DOHH2 (cell line): ENCODE data around the gene SNTB2.
"Not testable (repeated sequence)": the region's sequence is repeated elsewhere in the genome, so short reads cannot be mapped to it uniquely, and the experiment has no call there.

Source experiments
- H3F3A ChIP-seq: fragments of 200-600 bp; sonication (generic), shearing (Covaris generic); 2 replicates; pipeline ENCODE4 v1.6.0; 2016; ENCODE audit warnings: antibody characterized with exemption, mild to moderate bottlenecking; ENCODE audit not compliant: control insufficient read depth, insufficient read depth
- H3K27ac ChIP-seq: fragments of 200-600 bp; sonication (generic); 2 replicates; pipeline ENCODE4 v1.5.1; 2014; ENCODE audit warnings: low read depth, mild to moderate bottlenecking, low read length, moderate library complexity
- H3K27me3 ChIP-seq: fragments of 200-600 bp; sonication (generic); 2 replicates; pipeline ENCODE4 v1.6.1; 2014; ENCODE audit warnings: mild to moderate bottlenecking, low read length, mixed read lengths; ENCODE audit not compliant: control insufficient read depth
- H3K36me3 ChIP-seq: fragments of 200-600 bp; sonication (generic); 2 replicates; pipeline ENCODE4 v1.6.1; 2014; ENCODE audit warnings: mild to moderate bottlenecking, low read length, moderate library complexity, mixed read lengths; ENCODE audit not compliant: control insufficient read depth
- H3K4me1 ChIP-seq: fragments of 200-600 bp; sonication (generic); 2 replicates; pipeline ENCODE4 v1.6.1; 2014; ENCODE audit warnings: mild to moderate bottlenecking, low read length, mixed read lengths; ENCODE audit not compliant: control insufficient read depth
- H3K4me2 ChIP-seq: fragments of 200-600 bp; sonication (generic); 2 replicates; pipeline ENCODE4 v1.6.0; 2014; ENCODE audit warnings: mild to moderate bottlenecking, low read length, moderate library complexity
- H3K4me3 ChIP-seq: fragments of 200-600 bp; sonication (generic); 2 replicates; pipeline ENCODE4 v1.5.1; 2014; ENCODE audit warnings: mild to moderate bottlenecking, low read length, mixed read lengths
- H3K79me2 ChIP-seq: fragments of 200-600 bp; sonication (generic); 2 replicates; pipeline ENCODE4 v1.6.1; 2014; ENCODE audit warnings: mild to moderate bottlenecking, low read length, mixed read lengths; ENCODE audit not compliant: control insufficient read depth
- H3K9me2 ChIP-seq: fragments of 200-600 bp; sonication (generic); replicated peaks from 2 replicates; pipeline ENCODE4 v1.6.1; 2014; ENCODE audit warnings: mild to moderate bottlenecking, low read length, mixed read lengths; ENCODE audit not compliant: control insufficient read depth
- H3K9me3 ChIP-seq: fragments of 200-600 bp; sonication (generic); 2 replicates; pipeline ENCODE4 v1.6.1; 2014; ENCODE audit warnings: antibody characterized with exemption, low read length, mixed read lengths; ENCODE audit not compliant: control insufficient read depth, insufficient read depth
- H4K20me1 ChIP-seq: fragments of 200-600 bp; sonication (generic); 2 replicates; pipeline ENCODE4 v1.6.0; 2014; ENCODE audit warnings: low read depth, mild to moderate bottlenecking, antibody characterized with exemption, low read length, moderate library complexity; ENCODE audit not compliant: control insufficient read depth, insufficient read depth
- EZH2phosphoT487 ChIP-seq: fragments of 200-600 bp; sonication (generic); IDR thresholded peaks from 2 replicates; pipeline ENCODE4 v1.6.1; 2017; ENCODE audit warnings: borderline replicate concordance, mild to moderate bottlenecking, antibody characterized with exemption, low read length, moderate library complexity, mixed read lengths
- TF ChIP-seq, protein P1 (sequence below): fragments of 200-600 bp; sonication (generic); IDR thresholded peaks from one replicate; pipeline ENCODE4 v1.5.1; 2014; ENCODE audit warnings: antibody characterized with exemption, mild to moderate bottlenecking, low read depth, low read length; ENCODE audit not compliant: poor library complexity, severe bottlenecking

The SNTB2 gene

DNA sequence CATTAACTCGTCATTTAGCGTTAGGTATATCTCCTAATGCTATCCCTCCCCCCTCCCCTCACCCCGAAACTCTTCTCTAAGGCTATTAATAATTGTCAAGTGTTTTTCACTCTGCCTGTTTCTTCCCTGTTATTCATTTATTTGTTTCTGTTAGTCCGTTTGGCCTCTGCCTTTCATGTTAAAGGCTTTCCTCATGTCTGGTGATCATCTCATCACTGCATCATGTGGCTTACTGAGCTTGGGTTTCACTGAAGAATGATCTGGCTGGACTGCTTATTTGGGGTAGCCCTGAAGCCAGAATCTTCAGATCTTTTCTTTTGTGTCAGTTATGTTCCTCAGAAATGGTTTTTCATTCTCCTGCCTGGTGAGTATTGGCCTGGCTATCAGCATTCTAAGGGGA, 45.0 kb upstream of the SNTB2 start:
- H3K27ac ChIP-seq = no peak overlapping the region
- H3K9me2 ChIP-seq = no peaks in the 10 kb centered on the region
- no peaks in the 10 kb centered on the region for H3K4me1 ChIP-seq
- no peaks in the 10 kb centered on the region for H3K27me3 ChIP-seq
- H4K20me1 ChIP-seq = peaks cover 7% of the 10 kb centered on the region
- H3K79me2 ChIP-seq = peaks cover 70% of the 10 kb centered on the region
- peaks cover 6% of the 10 kb centered on the region for H3F3A ChIP-seq
- TF ChIP-seq, protein P1, sequence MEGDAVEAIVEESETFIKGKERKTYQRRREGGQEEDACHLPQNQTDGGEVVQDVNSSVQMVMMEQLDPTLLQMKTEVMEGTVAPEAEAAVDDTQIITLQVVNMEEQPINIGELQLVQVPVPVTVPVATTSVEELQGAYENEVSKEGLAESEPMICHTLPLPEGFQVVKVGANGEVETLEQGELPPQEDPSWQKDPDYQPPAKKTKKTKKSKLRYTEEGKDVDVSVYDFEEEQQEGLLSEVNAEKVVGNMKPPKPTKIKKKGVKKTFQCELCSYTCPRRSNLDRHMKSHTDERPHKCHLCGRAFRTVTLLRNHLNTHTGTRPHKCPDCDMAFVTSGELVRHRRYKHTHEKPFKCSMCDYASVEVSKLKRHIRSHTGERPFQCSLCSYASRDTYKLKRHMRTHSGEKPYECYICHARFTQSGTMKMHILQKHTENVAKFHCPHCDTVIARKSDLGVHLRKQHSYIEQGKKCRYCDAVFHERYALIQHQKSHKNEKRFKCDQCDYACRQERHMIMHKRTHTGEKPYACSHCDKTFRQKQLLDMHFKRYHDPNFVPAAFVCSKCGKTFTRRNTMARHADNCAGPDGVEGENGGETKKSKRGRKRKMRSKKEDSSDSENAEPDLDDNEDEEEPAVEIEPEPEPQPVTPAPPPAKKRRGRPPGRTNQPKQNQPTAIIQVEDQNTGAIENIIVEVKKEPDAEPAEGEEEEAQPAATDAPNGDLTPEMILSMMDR = no peak
- TF ChIP-seq EZH2phosphoT487 = no peak
- H3K4me3 ChIP-seq = no peak overlapping the region
- H3K9me3 ChIP-seq = no peaks in the 10 kb centered on the region
- peaks cover 87% of the 10 kb centered on the region for H3K36me3 ChIP-seq
- H3K4me2 ChIP-seq = no peak overlapping the region

DNA sequence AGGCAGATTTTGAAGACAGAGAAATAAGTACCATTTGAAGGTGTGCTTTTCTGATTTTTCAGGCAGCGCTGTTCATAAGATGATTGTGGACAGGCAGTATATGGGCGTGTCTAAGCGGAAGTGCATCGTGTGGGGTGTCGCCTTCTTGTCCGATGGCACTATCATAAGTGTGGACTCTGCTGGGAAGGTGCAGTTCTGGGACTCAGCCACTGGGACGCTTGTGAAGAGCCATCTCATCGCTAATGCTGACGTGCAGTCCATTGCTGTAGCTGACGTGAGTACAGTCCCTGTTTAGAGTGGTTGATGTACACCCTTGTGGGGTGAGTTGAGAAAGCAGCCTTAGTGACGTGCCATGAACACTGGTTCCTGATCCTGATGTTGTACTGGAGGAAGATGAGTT, 43.8 kb upstream of the SNTB2 start:
- peaks cover 4% of the 10 kb centered on the region; the same call in 1 of the 2 replicates for H4K20me1 ChIP-seq
- peaks cover 62% of the 10 kb centered on the region for H3K79me2 ChIP-seq

DNA sequence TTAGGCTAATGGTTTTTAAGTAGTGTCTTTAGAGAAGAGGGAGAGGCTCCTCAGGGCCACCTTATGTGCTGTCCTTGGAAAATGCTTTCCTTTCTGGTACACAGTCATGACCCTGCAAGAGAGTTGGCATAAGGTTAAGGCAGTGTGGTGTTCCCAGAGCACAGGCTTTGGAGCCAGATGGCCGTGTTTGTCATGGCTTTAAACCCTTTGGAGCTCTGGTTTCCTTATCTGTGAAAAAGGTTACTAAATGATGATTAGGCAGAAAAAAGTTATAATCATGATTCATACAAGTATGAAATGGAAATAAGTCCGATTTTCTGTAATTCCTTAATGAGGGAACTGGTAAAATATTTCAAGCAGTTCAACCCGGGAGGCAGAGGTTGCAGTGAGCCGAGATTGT, 41.3 kb upstream of the SNTB2 start:
- Histone ChIP-seq H3K9me3 (no peaks in the 10 kb centered on the region), H4K20me1 (peaks cover 9% of the 10 kb centered on the region; the same call in 1 of the 2 replicates), H3K9me2 (no peaks in the 10 kb centered on the region), H3K4me1 (no peaks in the 10 kb centered on the region), H3K79me2 (peaks cover 56% of the 10 kb centered on the region), H3K27ac (no peak overlapping the region), H3F3A (peaks cover 10% of the 10 kb centered on the region), H3K4me2 (no peak overlapping the region), H3K4me3 (no peak overlapping the region), H3K27me3 (no peaks in the 10 kb centered on the region), H3K36me3 (peaks cover 77% of the 10 kb centered on the region)
- no peak for TF ChIP-seq EZH2phosphoT487
- TF ChIP-seq, protein P1 = no peak

More for the DNA sequence above, 43.8 kb upstream of the SNTB2 start:
- H3K27ac ChIP-seq = no peak overlapping the region
- H3K4me2 ChIP-seq = no peak overlapping the region
- H3K36me3 ChIP-seq = peaks cover 82% of the 10 kb centered on the region
- H3K4me1 ChIP-seq = no peaks in the 10 kb centered on the region
- no peaks in the 10 kb centered on the region for H3K9me3 ChIP-seq
- no peak overlapping the region for H3K4me3 ChIP-seq
- no peak for TF ChIP-seq EZH2phosphoT487
- TF ChIP-seq, protein P1 = no peak
- no peaks in the 10 kb centered on the region for H3K9me2 ChIP-seq
- no peaks in the 10 kb centered on the region for H3K27me3 ChIP-seq
- peaks cover 6% of the 10 kb centered on the region for H3F3A ChIP-seq

DNA sequence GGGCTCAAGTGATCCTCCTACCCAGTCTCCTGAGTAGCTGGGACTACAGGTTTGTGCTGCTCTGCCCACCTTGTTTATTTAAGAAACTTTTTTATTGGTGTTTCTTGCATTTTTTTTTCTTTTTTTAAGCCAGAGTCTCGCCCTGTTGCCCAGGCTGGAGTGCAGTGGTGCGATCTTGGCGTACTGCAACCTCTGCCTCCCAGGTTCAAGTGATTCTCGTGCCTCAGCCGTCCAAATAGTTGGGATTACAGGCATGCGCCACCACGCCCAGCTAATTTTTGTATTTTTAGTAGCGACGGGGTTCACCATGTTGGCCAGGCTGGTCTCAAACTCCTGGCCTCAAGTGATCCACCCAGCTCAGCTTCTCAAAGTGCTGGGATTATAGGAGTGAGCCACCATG, 37.3 kb upstream of the SNTB2 start:
- H3K4me3 ChIP-seq, H3K9me2 ChIP-seq, H3K9me3 ChIP-seq, H3K4me2 ChIP-seq, H3K4me1 ChIP-seq, H3K27ac ChIP-seq, H3K27me3 ChIP-seq, H4K20me1 ChIP-seq: not testable (repeated sequence)
- Histone ChIP-seq H3F3A (peaks cover 12% of the 10 kb centered on the region), H3K79me2 (peaks cover 32% of the 10 kb centered on the region), H3K36me3 (peaks cover 77% of the 10 kb centered on the region)
